Gastroesophageal sphincter (tissue), 3 donors: Measurements from ENCODE around the gene GAS1.

ENCODE experiments used
- CTCF ChIP-seq, 4 experiments: fragments of 200-600 bp in 2 of 4; fragments of 450-650 bp in 2 of 4; sonication (generic) in 1 of 4; IDR thresholded peaks; one replicate each; pipeline ENCODE4 v1.5.1; 2017 to 2019; ENCODE audit warnings: antibody characterized with exemption in 4 of 4, mild to moderate bottlenecking in 2 of 4, moderate library complexity in 2 of 4
- POLR2AphosphoS5 ChIP-seq: sonication (generic); formaldehyde crosslinking; IDR thresholded peaks from one replicate; pipeline ENCODE4 v1.6.1; 2017; ENCODE audit warnings: antibody characterized with exemption

- TF ChIP-seq POLR2AphosphoS5 (peak; percentile 3), CTCF (IDR thresholded peaks at IDR 0.05) (peak in 3 of 4 experiments; percentile 50 to 59 (median 55))
These were observed 1.5 kb downstream of the GAS1 start for GRCh38 chr9:86945728-86946200.
